Myometrial cell (primary cell): ENCODE data around the gene SELENOI. TPM values are rescaled to one million over a fixed set of nuclear protein-coding genes. Genes with fewer than 3 reads are reported as not detected.

Source experiments
- total RNA-seq: library from RNA; depleted of rRNA; stranded (reverse); fragments of >200 nt; gene quantifications from 2 replicates; pipeline ENCODE4 v1.2.3, GENCODE V29; 2015

Gene SELENOI, protein sequence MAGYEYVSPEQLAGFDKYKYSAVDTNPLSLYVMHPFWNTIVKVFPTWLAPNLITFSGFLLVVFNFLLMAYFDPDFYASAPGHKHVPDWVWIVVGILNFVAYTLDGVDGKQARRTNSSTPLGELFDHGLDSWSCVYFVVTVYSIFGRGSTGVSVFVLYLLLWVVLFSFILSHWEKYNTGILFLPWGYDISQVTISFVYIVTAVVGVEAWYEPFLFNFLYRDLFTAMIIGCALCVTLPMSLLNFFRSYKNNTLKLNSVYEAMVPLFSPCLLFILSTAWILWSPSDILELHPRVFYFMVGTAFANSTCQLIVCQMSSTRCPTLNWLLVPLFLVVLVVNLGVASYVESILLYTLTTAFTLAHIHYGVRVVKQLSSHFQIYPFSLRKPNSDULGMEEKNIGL
- total RNA-seq: 9.5 and 14.7 TPM in 2 replicates

DNA sequence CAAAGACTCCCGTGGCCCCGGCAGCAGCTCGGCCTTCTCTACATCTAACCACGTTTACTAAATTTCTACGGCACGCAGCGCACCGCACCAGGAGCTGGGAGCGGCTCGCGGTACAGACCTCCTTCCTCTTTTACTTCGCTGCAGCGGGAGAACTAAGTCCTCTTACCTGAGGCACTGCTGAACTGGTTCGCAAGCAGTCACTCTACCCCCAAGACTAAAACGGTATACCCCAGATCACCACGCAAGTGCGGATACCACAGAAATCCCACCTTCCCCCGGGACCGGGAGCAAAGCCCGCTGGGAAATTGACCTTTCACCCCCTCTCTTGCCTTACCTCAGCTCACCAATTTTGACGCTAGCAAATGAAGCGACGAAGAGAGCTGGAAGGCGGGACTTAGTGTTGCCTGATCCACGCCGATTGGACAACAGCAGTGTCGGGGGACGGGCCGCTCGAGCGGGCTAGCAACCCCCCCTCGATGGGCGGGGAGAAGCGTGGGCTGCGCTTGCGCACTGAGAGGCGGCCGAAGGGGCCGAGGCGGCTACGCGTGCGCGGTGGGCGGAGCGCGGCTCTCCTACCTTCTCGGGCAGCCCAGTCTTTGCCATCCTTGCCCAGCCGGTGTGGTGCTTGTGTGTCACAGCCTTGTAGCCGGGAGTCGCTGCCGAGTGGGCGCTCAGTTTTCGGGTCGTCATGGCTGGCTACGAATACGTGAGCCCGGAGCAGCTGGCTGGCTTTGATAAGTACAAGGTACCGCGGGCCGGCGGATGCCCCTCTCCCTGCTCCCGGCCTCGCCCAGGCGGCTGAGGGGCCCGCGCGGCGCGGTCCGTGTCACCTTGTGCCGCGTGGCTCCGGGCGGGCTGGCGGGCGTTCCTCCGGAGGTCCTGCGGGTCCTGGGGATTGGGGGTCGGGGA lies at the start of gene SELENOI:
TSS of gene SELENOI (plus strand) at position 599 of the 909 bp plus-strand sequence. CDS start at position 689, 90 bp downstream.

DNA sequence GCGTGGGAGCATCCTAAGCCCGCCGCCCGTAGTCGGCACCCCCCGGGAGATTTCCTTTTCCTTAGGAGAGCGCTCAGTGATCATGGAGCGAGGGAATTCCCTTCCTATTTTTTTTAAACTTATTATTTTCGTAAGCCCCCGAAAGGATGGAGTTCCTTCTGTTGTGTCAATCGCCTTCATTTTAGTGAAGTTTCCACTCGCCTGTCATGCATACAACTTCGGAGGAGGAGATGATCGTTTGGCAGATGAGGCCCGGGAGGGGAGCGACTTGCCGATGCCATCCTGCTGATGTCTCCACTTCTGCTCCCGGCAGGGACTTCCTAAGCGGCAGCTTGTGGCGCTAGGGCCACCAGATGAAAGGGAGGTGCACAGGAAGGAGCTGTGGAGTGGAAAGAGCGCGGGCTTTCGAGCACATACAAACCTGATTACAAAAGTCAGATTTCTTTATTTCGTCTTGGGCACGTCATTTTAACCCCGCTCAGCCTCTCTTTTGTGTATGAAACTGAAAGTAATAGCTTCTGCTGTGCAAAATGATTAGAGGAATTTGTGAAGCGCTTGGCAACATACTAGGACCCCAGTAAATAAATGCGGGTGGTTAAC lies 611 bp downstream of the SELENOI start, which contains the start of gene ADGRF3:
TSS of gene ADGRF3 (minus strand) at position 336 of the 600 bp plus-strand sequence. CDS start 555 bp downstream, outside the sequence.

DNA sequence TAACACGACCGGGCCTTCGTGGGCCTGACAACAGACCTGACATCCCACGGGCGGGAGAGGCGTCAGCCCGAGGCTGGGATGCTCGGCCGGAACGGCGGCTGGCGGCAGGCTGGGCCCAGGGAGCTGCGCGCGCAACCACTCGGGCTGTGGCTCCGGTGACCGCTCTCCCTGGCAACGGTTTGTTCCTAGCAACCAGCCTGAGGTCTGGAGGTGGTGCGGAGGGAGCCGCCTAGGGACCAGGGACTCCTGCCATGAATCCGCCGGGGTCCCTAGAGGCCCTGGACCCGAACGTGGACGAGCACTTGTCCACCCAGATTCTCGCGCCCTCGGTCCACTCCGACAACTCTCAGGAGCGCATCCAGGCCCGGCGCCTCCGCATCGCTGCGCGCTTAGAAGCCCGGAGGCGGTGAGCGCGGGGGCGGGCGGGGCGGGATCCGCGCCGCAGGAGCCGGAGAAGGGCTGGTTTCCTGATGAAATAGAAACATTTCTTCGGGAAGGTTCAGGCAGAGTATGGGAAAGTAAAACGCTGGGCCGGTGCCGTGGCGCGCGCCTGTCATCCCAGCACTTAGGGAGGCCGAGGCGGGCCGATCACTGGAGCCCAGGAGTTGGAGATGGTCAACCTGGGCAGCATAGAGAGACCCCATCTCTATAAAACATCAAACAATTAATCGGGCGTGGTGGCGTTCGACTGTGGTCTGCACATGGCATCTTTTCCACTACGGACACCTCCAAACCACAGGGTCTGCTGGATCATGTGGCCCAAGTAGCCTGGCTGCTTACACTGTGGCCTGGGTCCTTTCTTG lies 56.0 kb downstream of the SELENOI start, which contains the start of gene DRC1:
TSS of gene DRC1 (plus strand) at position 182 of the 803 bp plus-strand sequence. CDS start at position 252, 70 bp downstream.

Other genes with a start within 250 kb of the SELENOI start
- 0.29 and 0.89 TPM in 2 replicates for gene GAREM2, start 173.1 kb upstream of the SELENOI start, total RNA-seq
- 165 and 183 TPM in 2 replicates for gene HADHA, start 101.5 kb upstream of the SELENOI start, total RNA-seq
- gene HADHB, start 101.2 kb upstream of the SELENOI start, total RNA-seq: 95.7 and 111 TPM in 2 replicates
- under 0.01 TPM in 1 of 2 replicates, not detected in the other for gene ADGRF3, start 646 bp downstream of the SELENOI start, total RNA-seq
- 0.58 TPM in 1 of 2 replicates, not detected in the other for gene DRC1, start 55.8 kb downstream of the SELENOI start, total RNA-seq
- not detected in 2 replicates for gene OTOF, start 132.0 kb downstream of the SELENOI start, total RNA-seq